ENCODE measurements around the gene DCAF11.

DCAF11 gene

DNA sequence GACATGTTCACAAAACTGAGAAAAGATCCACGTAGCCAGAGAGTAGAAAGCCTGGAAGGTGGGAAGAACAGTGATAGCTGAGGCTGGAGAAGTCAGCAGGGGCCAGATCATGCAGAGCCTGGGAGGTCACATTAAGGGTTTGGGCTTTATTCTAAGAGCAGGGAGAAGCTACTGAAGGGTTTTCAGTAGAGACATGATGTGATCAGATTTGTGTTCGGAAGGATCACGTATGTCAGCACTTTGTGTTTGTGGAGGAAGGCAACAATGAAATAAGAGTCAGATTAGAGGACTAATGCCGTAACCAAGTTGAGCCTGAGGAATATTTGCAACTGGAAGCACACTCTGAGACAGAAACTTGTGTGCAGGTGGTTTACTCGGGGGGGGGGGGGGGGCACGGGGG is 24.7 kb upstream of the DCAF11 start:
- TF ChIP-seq ZNF837 (tag by site-specific recombination; IDR thresholded peaks at IDR 0.05) (no peak), HOXD13 (CRISPR knock-in tag; IDR thresholded peaks at IDR 0.05; ENCODE audit: borderline replicate concordance) (no peak), ZNF830 (tag by site-specific recombination; IDR thresholded peaks at IDR 0.05; ENCODE audit: low read depth) (no peak), MEIS1 (CRISPR knock-in tag; IDR thresholded peaks at IDR 0.05; ENCODE audit: borderline replicate concordance) (no peak), ZNF670 (tag by site-specific recombination; IDR thresholded peaks at IDR 0.05; ENCODE audit: low read depth) (no peak), ZNF221 (tag by site-specific recombination; IDR thresholded peaks at IDR 0.05; ENCODE audit: borderline replicate concordance) (no peak), KLF1 (tag by site-specific recombination; IDR thresholded peaks at IDR 0.05) (no peak)
- H3K36me3 ChIP-seq (ENCODE audit: control insufficient read depth in 2 of 2, insufficient read depth in 1 of 2, low read length in 2 of 2), result no peaks in the 10 kb centered on the region
- H3K27ac ChIP-seq (ENCODE audit: extremely low read depth, low read depth, low read length), result no peak overlapping the region
- no peaks in the 10 kb centered on the region for H3K9me3 ChIP-seq (ENCODE audit: control insufficient read depth, insufficient read depth, low read depth, low read length)
- no peak overlapping the region for H3K4me3 ChIP-seq (ENCODE audit: low read depth, low read length)
- CTCF ChIA-PET, result interaction anchor here (0.6 to 9.4 kb wide), 26 partner anchors 9 to 352 kb away, joined by 3 to 247 read pairs (median 4); partner anchors contain the start of genes CARMIL3, CIDEB, CPNE6 and DCAF11
- POLR2A ChIA-PET, result interaction anchor here (1.2 to 1.9 kb wide), 4 partner anchors 9 to 54 kb away, joined by 3 to 17 read pairs (median 5); no protein-coding TSS in a partner anchor
- H3K4me1 ChIP-seq (ENCODE audit: control insufficient read depth, insufficient read depth, low read length), result peaks cover 3% of the 10 kb centered on the region; the same call in 1 of the 2 replicates

DNA sequence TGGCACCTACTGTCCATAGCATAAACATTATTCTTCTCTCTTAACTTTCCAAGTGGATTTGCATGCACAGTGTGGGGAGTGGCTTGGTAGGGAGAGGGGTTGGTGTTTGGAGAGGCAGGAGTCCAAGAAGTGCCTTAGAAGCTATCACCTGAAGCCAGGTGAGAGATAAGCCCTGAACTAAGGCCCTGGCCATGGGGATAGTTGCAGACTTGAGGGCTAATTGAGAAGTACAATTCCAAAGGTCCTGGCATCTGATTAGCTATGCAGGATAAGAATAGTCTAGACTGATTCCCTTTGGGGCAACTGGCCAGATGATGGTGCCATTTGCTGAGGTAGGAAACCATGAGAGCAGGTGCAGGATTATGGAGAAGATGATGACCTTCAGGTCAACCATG is 22.5 kb upstream of the DCAF11 start:
- CTCF ChIA-PET, result interaction anchor here (0.6 to 9.4 kb wide), 13 partner anchors 11 to 545 kb away, joined by 3 to 247 read pairs (median 5); partner anchors contain the start of genes DCAF11 and NRL
- H3K27ac ChIP-seq (ENCODE audit: extremely low read depth, low read depth, low read length), result no peak overlapping the region
- H3K9me3 ChIP-seq (ENCODE audit: control insufficient read depth, insufficient read depth, low read depth, low read length), result no peaks in the 10 kb centered on the region
- H3K4me1 ChIP-seq (ENCODE audit: control insufficient read depth, insufficient read depth, low read length), result peaks cover 3% of the 10 kb centered on the region; the same call in 1 of the 2 replicates
- TF ChIP-seq ZEB2 (tag by site-specific recombination; IDR thresholded peaks at IDR 0.05), result no peak
- H3K36me3 ChIP-seq (ENCODE audit: control insufficient read depth in 2 of 2, insufficient read depth in 1 of 2, low read length in 2 of 2), result peaks cover 0 to 6% of the 10 kb centered on the region in 2 experiments; a peak in 1 of 3 replicates
- no peak overlapping the region for H3K4me3 ChIP-seq (ENCODE audit: low read depth, low read length)
- POLR2A ChIA-PET, result interaction anchor here (0.9 to 4.2 kb wide), 5 partner anchors 11 to 69 kb away, joined by 3 to 64 read pairs (median 4); partner anchors contain the start of genes DCAF11, EMC9, IRF9 and NRL

GRCh38 chr14:24092505-24093206 is 21.9 kb upstream of the DCAF11 start:
- TF ChIP-seq ZNF624 (tag by site-specific recombination; IDR thresholded peaks at IDR 0.05) (no peak), ZNF510 (tag by site-specific recombination; IDR thresholded peaks at IDR 0.05; ENCODE audit: insufficient replicate concordance) (no peak), SETDB1 (IDR thresholded peaks at IDR 0.05; ENCODE audit: insufficient read length, low read length) (no peak), ZBTB17 (tag by site-specific recombination; IDR thresholded peaks at IDR 0.05) (peak; percentile 86), ZNF362 (tag by site-specific recombination; IDR thresholded peaks at IDR 0.05) (no peak), ZFP41 (tag by site-specific recombination; IDR thresholded peaks at IDR 0.05; ENCODE audit: borderline replicate concordance) (no peak), GLIS1 (tag by site-specific recombination; IDR thresholded peaks at IDR 0.05) (0 out of 2 replicates have a peak, but pooled peaks have one; percentile 23), YY1 (tag by site-specific recombination; IDR thresholded peaks at IDR 0.05) (no peak)
- TF ChIP-seq, protein P1, sequence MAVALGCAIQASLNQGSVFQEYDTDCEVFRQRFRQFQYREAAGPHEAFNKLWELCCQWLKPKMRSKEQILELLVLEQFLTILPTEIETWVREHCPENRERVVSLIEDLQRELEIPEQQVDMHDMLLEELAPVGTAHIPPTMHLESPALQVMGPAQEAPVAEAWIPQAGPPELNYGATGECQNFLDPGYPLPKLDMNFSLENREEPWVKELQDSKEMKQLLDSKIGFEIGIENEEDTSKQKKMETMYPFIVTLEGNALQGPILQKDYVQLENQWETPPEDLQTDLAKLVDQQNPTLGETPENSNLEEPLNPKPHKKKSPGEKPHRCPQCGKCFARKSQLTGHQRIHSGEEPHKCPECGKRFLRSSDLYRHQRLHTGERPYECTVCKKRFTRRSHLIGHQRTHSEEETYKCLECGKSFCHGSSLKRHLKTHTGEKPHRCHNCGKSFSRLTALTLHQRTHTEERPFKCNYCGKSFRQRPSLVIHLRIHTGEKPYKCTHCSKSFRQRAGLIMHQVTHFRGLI (tag by site-specific recombination; IDR thresholded peaks at IDR 0.05), result no peak
- H3K9me3 ChIP-seq (ENCODE audit: control insufficient read depth, insufficient read depth, low read depth, low read length), result no peaks in the 10 kb centered on the region
- H3K4me3 ChIP-seq (ENCODE audit: low read depth, low read length), result no peak overlapping the region
- peaks cover 0 to 6% of the 10 kb centered on the region in 2 experiments; a peak in 1 of 3 replicates for H3K36me3 ChIP-seq (ENCODE audit: control insufficient read depth in 2 of 2, insufficient read depth in 1 of 2, low read length in 2 of 2)
- POLR2A ChIA-PET, result interaction anchor here (0.9 to 4.2 kb wide), 6 partner anchors 12 to 68 kb away, joined by 3 to 64 read pairs (median 13); partner anchors contain the start of genes DCAF11, EMC9, IRF9 and NRL
- peaks cover 3% of the 10 kb centered on the region; the same call in 1 of the 2 replicates for H3K4me1 ChIP-seq (ENCODE audit: control insufficient read depth, insufficient read depth, low read length)
- CTCF ChIA-PET, result interaction anchor here (0.5 to 9.4 kb wide), 15 partner anchors 8 to 339 kb away, joined by 3 to 247 read pairs (median 4); partner anchors contain the start of genes DCAF11 and NRL
- no peak overlapping the region; the same call in 1 of the 2 replicates for H3K27ac ChIP-seq (ENCODE audit: extremely low read depth, low read depth, low read length)
